ENCODE measurements around the gene CD55.

CD55 gene

GRCh38 chr1:207331354-207332313, 10.2 kb downstream of the CD55 start:
- DNase-seq, result no peak

DNA sequence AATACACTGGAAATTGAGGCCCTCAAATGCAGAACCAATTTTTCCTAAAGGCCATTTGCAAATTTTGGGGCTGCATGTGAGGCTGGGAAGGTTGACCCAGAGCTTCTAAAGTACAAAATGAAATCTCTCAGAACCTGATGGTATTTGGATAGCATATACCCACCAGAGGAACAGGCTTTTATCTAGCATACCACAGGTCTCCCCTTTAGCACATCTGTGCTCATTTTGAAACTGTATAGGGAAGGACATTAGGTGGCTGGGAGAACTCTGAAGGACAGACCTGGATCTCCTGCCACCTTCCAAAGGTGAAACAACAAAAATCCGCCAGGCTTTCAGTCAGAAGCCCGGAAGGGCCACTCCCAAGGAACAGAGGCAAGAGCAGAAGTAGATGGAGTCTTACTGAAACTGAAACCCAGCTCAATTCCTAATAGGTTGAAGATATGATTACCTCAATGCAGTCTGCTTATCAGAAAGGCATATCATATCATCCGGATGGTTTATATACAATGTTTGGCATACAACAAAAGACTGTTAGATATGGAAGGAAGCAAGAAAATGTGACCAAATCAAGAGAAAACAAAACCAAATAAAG, 11.6 kb downstream of the CD55 start:
- DNase-seq, result no peak

- DNase-seq, result no peak
Measured at GRCh38 chr1:207333620-207334019, 12.1 kb downstream of the CD55 start.

- DNase-seq, result no peak
Measured at GRCh38 chr1:207334337-207334736, 12.9 kb downstream of the CD55 start.

GRCh38 chr1:207335138-207335537, 13.7 kb downstream of the CD55 start:
- DNase-seq, result no peak

GRCh38 chr1:207335695-207336363, 14.4 kb downstream of the CD55 start:
- no peak for DNase-seq

DNA sequence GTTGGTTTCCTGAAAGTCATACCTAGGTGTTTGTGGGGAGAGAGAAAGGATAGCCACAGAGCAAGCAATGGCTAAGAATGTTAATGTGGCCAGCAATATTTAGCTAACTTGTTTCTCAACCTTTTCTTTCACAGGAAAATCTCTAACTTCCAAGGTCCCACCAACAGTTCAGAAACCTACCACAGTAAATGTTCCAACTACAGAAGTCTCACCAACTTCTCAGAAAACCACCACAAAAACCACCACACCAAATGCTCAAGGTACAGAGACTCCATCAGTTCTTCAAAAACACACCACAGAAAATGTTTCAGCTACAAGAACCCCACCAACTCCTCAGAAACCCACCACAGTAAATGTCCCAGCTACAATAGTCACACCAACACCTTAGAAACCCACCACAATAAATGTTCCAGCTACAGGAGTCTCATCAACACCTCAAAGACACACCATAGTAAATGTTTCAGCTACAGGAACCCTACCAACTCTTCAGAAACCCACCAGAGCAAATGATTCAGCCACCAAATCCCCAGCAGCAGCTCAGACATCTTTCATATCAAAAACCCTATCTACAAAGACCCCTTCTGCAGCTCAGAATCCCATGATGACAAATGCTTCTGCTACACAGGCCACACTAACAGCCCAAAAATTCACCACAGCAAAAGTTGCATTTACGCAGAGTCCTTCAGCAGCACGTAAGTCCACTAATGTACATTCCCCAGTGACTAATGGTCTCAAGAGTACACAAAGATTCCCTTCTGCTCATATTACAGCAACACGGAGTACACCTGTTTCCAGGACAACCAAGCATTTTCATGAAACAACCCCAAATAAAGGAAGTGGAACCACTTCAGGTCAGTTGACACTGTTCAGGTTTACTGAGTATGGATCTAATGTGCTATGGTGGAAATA, 15.3 kb downstream of the CD55 start:
- no peak for DNase-seq

- DNase-seq, result no peak
Measured at GRCh38 chr1:207342332-207342731, 20.9 kb downstream of the CD55 start.

- no peak for DNase-seq
Measured at GRCh38 chr1:207343675-207344074, 22.2 kb downstream of the CD55 start.

DNA sequence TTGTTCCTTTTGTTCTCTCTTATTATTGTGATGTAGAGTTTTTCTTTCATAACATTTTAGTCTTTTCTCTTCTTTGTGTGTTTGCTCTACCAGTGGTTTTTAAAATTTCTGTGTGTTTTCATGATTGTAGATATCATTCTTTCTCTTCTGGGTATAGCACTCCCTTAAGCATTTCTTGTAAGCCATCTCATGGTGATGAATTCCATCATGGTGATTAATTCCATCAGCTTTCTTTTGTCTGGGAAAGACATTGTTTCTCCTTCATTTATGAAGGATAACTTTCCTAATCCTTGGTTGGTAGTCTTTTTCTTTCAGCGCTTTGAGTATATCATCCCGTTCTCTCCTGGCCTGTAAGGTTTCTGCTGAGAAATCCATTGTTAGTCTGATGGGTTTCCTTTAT, 22.7 kb downstream of the CD55 start:
- no peak for DNase-seq

GRCh38 chr1:207345644-207346477, 24.4 kb downstream of the CD55 start:
- no peak for DNase-seq

GRCh38 chr1:207346513-207346912, 25.0 kb downstream of the CD55 start:
- DNase-seq, result no peak

DNA sequence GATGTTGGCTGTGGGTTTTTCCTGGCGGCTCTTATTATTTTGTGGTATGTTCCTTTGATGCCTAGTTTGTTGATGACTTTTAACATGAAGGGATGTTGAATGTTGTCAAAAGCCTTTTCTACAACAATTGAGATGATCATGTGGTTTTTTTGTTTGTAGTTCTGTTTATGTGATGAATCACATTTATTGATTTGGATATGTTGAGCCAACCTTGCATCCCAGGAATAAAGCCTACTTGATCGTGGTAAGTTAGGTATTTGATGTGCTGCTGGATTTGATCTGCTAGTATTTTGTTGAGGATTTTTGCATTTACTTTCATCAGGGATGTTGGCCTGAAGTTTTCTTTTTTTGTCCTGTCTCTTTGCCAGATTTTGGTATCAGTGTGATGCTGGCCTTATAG, 28.5 kb downstream of the CD55 start:
- DNase-seq, result no peak

- DNase-seq, result no peak
Measured at GRCh38 chr1:207352554-207352953, 31.1 kb downstream of the CD55 start.

DNA sequence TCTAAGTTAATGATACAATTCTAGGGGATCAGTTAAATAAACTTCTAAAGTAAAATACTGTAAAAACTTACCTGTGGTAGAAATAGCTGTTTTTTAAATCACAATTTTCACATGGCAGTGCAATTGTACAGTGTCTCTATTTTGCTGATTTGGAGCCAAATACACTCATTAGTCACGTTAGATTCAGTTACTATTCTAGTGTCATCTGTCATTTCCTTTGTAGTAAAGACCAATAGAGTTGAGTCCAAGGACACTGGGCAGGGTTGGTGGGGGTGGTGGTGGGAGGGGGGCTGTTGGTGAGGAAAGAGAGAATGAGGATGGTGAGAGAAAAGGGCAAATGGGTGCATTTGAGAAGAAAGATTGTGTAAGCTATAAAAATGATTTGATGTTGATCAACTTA, 33.6 kb downstream of the CD55 start:
- no peak for DNase-seq

DNA sequence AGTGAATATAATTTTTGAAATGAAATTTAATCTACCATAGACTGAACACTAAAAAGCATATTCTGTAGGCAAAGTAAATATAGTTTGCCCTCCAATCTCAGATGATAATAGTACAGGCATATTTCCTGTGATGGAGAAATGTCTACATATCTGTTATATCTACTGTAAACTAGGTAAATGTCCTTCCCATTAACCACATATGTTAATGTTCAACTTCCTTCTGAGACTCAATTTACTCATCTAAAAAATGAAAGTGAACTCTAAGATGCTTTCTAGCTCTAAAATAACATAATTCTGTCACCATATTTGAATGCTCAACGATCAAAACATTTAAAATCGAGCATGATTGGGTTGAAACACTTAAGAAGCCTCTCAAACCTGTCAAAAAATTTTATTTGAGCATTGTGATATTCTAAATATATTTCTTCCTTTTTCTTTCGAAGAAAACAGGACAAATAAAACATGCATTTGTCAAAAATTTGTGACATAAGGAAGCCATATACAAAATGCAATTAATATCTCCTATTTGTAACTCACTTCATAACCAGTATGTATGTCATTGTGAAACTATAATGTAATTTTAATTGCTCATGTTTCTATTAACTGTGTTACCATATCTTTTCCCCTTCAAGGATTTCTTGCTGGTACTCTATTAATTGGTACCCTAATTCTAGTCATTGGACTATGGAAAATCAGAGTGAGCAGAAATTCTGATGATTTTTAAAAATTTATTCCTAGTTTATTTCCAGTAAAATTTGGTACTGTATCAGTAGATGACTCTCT, 34.2 kb downstream of the CD55 start:
- no peak for DNase-seq

DNA sequence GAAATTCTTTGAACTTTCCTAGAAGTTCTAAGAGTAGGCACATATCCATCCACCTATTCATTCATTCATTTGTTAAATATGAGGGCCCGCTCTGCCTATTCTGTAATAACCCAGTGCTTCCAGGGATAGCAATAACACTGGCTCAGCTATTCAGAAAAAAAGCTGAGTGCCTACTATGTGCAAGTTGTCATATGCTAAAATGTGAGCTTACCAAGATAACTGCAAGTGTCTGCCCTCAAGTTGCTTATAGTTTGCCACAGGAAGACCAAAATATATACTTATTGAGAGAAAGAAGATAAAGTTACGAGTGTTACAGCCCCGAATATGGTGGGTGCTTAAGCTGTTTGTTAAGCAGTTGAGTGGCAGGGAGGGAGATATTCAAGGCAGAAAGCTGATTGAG, 39.6 kb downstream of the CD55 start:
- no peak for DNase-seq

- no peak for DNase-seq
Measured at GRCh38 chr1:207361889-207362288, 40.4 kb downstream of the CD55 start.

DNA sequence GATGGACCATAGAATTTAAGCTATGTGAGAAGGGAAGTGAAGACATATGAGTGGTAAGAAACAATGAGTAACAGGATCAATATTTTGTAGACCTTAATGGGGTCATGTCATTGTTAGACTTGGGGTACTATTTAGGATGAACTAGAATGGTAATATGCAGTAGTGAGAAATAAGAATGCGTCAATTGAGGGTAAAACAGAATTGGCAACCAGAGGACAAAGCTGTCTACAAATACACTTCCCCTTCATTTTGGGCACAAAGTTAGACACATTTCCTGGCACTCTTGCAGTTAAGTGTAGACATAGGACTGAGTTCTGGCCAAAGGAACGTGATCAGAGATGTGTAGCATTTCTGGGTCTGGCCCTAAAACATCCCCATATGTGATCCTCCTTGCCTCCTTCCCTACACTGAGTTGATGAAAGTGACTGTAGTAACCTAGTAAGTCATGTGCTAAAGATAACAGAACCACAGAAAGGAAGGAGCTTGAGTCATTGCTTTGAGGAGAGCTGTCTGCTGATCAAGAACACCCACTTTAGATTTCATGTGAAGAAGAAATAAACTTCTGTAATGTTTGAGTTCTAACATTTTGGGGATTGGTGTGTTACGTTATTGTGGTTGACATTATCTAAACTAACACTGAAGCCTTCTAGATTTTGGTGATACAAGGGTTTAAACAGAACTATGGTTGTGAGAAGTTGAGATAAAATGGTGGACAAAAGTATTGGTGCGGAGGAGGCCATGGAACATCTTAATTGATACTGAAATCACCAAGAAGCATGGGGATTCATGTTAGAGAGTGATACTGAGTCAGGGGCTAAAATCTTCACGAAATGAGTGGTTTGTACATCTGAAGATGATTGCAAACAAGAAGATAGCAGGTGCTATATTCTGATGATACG, 41.7 kb downstream of the CD55 start:
- DNase-seq, result no peak

- DNase-seq, result no peak
Measured at GRCh38 chr1:207363871-207364270, 42.4 kb downstream of the CD55 start.
